Stimulated activated CD4-positive, alpha-beta T cell treated with anti-CD3 and anti-CD28 coated beads, Interleukin-4, amount 100 ng/mL, for 48 hours (primary cell): ENCODE measurements around the gene MTSS2.

Source experiments
- DNase-seq, 2 donors: peaks; one replicate each; pipeline ENCODE4 v3.0.0-alpha.2; 2020; ENCODE audit warnings: low read depth in 2 of 2

MTSS2 gene

GRCh38 chr16:70685938-70686375 is at the start of gene MTSS2:
Gene MTSS2, minus strand, starts transcription at chr16:70686053. Its CDS starts 262 bp downstream, at chr16:70685791.
- DNase-seq = no peak

- no peak for DNase-seq
Measured at GRCh38 chr16:70735141-70735979, 49.5 kb upstream of the MTSS2 start.

- DNase-seq = no peak
Measured at GRCh38 chr16:70734522-70735095, 48.8 kb upstream of the MTSS2 start.

- DNase-seq = no peak
Measured at GRCh38 chr16:70730944-70731343, 45.1 kb upstream of the MTSS2 start.

GRCh38 chr16:70730031-70730430 is 44.2 kb upstream of the MTSS2 start:
- DNase-seq = no peak

- no peak for DNase-seq
Measured at GRCh38 chr16:70729292-70729691, 43.4 kb upstream of the MTSS2 start.

- no peak for DNase-seq
Measured at GRCh38 chr16:70728150-70728549, 42.3 kb upstream of the MTSS2 start.

GRCh38 chr16:70726892-70727361 is 41.1 kb upstream of the MTSS2 start:
- DNase-seq = no peak

- DNase-seq = no peak
Measured at GRCh38 chr16:70725912-70726828, 40.3 kb upstream of the MTSS2 start.

- DNase-seq = no peak
Measured at GRCh38 chr16:70725024-70725911, 39.4 kb upstream of the MTSS2 start.

GRCh38 chr16:70724146-70725023 is 38.5 kb upstream of the MTSS2 start:
- DNase-seq = no peak

GRCh38 chr16:70723740-70724145 is 37.9 kb upstream of the MTSS2 start:
- no peak for DNase-seq

- DNase-seq = no peak
Measured at GRCh38 chr16:70721202-70721963, 35.5 kb upstream of the MTSS2 start.

GRCh38 chr16:70720425-70721201 is 34.8 kb upstream of the MTSS2 start:
- DNase-seq = no peak

GRCh38 chr16:70717065-70717464 is 31.2 kb upstream of the MTSS2 start:
- no peak for DNase-seq

- no peak for DNase-seq
Measured at GRCh38 chr16:70715860-70716357, 30.1 kb upstream of the MTSS2 start.

- DNase-seq = no peak
Measured at GRCh38 chr16:70715055-70715858, 29.4 kb upstream of the MTSS2 start.
